ENCODE measurements around the gene HERC2. TPM values are rescaled to one million over a fixed set of nuclear protein-coding genes. Genes with fewer than 3 reads are reported as not detected.
"Not testable (repeated sequence)": the region's sequence is repeated elsewhere in the genome, so short reads cannot be mapped to it uniquely, and the experiment has no call there.

HERC2 gene
- total RNA-seq, 1 donor from 2014 or later = 80.1 TPM

GRCh38 chr15:28219116-28219515 is 102.9 kb downstream of the HERC2 start:
- Mint-ChIP-seq H3K36me3 (no peaks in the 10 kb centered on the region), H3K4me3 (no peak overlapping the region), H3K9me3 (no peaks in the 10 kb centered on the region), H3K27ac (no peak overlapping the region), H3K27me3 (no peaks in the 10 kb centered on the region), H3K4me1 (ENCODE audit: unreplicated experiment) (no peaks in the 10 kb centered on the region)
- DNase-seq (ENCODE audit: extremely low spot score, unreplicated experiment) = no peak
- no peak for TF ChIP-seq CTCF (conservative IDR thresholded peaks at IDR 0.05)

- DNase-seq (ENCODE audit: extremely low spot score, unreplicated experiment); H3K27me3 Mint-ChIP-seq: not testable (repeated sequence)
These were observed 104.9 kb downstream of the HERC2 start for GRCh38 chr15:28216946-28217546.

GRCh38 chr15:28215521-28215920 is 106.5 kb downstream of the HERC2 start:
- not testable (repeated sequence) for H3K27me3 Mint-ChIP-seq; H3K4me1 Mint-ChIP-seq (ENCODE audit: unreplicated experiment); H3K27ac Mint-ChIP-seq; H3K4me3 Mint-ChIP-seq; H3K36me3 Mint-ChIP-seq; H3K9me3 Mint-ChIP-seq; DNase-seq (ENCODE audit: extremely low spot score, unreplicated experiment)

More at GRCh38 chr15:28216946-28217546, 104.9 kb downstream of the HERC2 start:
- not testable (repeated sequence) for H3K4me1 Mint-ChIP-seq (ENCODE audit: unreplicated experiment); H3K9me3 Mint-ChIP-seq; H3K4me3 Mint-ChIP-seq; H3K36me3 Mint-ChIP-seq; H3K27ac Mint-ChIP-seq

GRCh38 chr15:28214006-28214790 is 107.8 kb downstream of the HERC2 start:
- not testable (repeated sequence) for H3K4me3 Mint-ChIP-seq; H3K36me3 Mint-ChIP-seq; H3K27ac Mint-ChIP-seq; H3K4me1 Mint-ChIP-seq (ENCODE audit: unreplicated experiment); H3K27me3 Mint-ChIP-seq; H3K9me3 Mint-ChIP-seq; DNase-seq (ENCODE audit: extremely low spot score, unreplicated experiment)

- not testable (repeated sequence) for H3K27me3 Mint-ChIP-seq; H3K27ac Mint-ChIP-seq; H3K36me3 Mint-ChIP-seq; DNase-seq (ENCODE audit: extremely low spot score, unreplicated experiment); H3K9me3 Mint-ChIP-seq; H3K4me3 Mint-ChIP-seq; H3K4me1 Mint-ChIP-seq (ENCODE audit: unreplicated experiment)
These were observed 108.6 kb downstream of the HERC2 start for GRCh38 chr15:28213393-28213792.

GRCh38 chr15:28208583-28208982 is 113.4 kb downstream of the HERC2 start:
- Mint-ChIP-seq H3K27ac (no peak overlapping the region), H3K4me3 (no peak overlapping the region), H3K4me1 (ENCODE audit: unreplicated experiment) (no peaks in the 10 kb centered on the region), H3K36me3 (peaks cover 16% of the 10 kb centered on the region), H3K27me3 (no peaks in the 10 kb centered on the region), H3K9me3 (no peaks in the 10 kb centered on the region)
- TF ChIP-seq CTCF (conservative IDR thresholded peaks at IDR 0.05) = no peak
- DNase-seq (ENCODE audit: extremely low spot score, unreplicated experiment) = no peak

GRCh38 chr15:28205640-28206039 is 116.3 kb downstream of the HERC2 start:
- not testable (repeated sequence) for DNase-seq (ENCODE audit: extremely low spot score, unreplicated experiment); H3K4me3 Mint-ChIP-seq; H3K27ac Mint-ChIP-seq; H3K9me3 Mint-ChIP-seq; H3K27me3 Mint-ChIP-seq; H3K4me1 Mint-ChIP-seq (ENCODE audit: unreplicated experiment)
- peaks cover 18% of the 10 kb centered on the region for H3K36me3 Mint-ChIP-seq

GRCh38 chr15:28203055-28203828 is 118.7 kb downstream of the HERC2 start:
- not testable (repeated sequence) for H3K27me3 Mint-ChIP-seq; H3K27ac Mint-ChIP-seq; DNase-seq (ENCODE audit: extremely low spot score, unreplicated experiment); H3K4me1 Mint-ChIP-seq (ENCODE audit: unreplicated experiment); H3K9me3 Mint-ChIP-seq; H3K4me3 Mint-ChIP-seq
- H3K36me3 Mint-ChIP-seq = peaks cover 26% of the 10 kb centered on the region

- H3K27ac Mint-ChIP-seq; H3K27me3 Mint-ChIP-seq; H3K4me3 Mint-ChIP-seq; H3K9me3 Mint-ChIP-seq; H3K4me1 Mint-ChIP-seq (ENCODE audit: unreplicated experiment); DNase-seq (ENCODE audit: extremely low spot score, unreplicated experiment): not testable (repeated sequence)
- peaks cover 30% of the 10 kb centered on the region for H3K36me3 Mint-ChIP-seq
These were observed 119.9 kb downstream of the HERC2 start for GRCh38 chr15:28202124-28202523.

- H3K27ac Mint-ChIP-seq; H3K27me3 Mint-ChIP-seq; H3K4me3 Mint-ChIP-seq; DNase-seq (ENCODE audit: extremely low spot score, unreplicated experiment); H3K4me1 Mint-ChIP-seq (ENCODE audit: unreplicated experiment); H3K9me3 Mint-ChIP-seq: not testable (repeated sequence)
- peaks cover 39% of the 10 kb centered on the region for H3K36me3 Mint-ChIP-seq
These were observed 123.8 kb downstream of the HERC2 start for GRCh38 chr15:28198215-28198614.

- H3K4me1 Mint-ChIP-seq (ENCODE audit: unreplicated experiment); H3K27me3 Mint-ChIP-seq; H3K4me3 Mint-ChIP-seq; H3K27ac Mint-ChIP-seq; H3K9me3 Mint-ChIP-seq; DNase-seq (ENCODE audit: extremely low spot score, unreplicated experiment): not testable (repeated sequence)
- peaks cover 41% of the 10 kb centered on the region for H3K36me3 Mint-ChIP-seq
These were observed 124.3 kb downstream of the HERC2 start for GRCh38 chr15:28197694-28198093.

GRCh38 chr15:28196581-28196980 is 125.4 kb downstream of the HERC2 start:
- H3K9me3 Mint-ChIP-seq; H3K27me3 Mint-ChIP-seq; DNase-seq (ENCODE audit: extremely low spot score, unreplicated experiment); H3K4me1 Mint-ChIP-seq (ENCODE audit: unreplicated experiment); H3K27ac Mint-ChIP-seq; H3K4me3 Mint-ChIP-seq: not testable (repeated sequence)
- peaks cover 46% of the 10 kb centered on the region for H3K36me3 Mint-ChIP-seq
